Measurements from ENCODE around the gene KCNG2. TPM values are rescaled to one million over a fixed set of nuclear protein-coding genes. Genes with fewer than 3 reads are reported as not detected.
"Not testable (repeated sequence)": the region's sequence is repeated elsewhere in the genome, so short reads cannot be mapped to it uniquely, and the experiment has no call there.

KCNG2 gene
- polyA plus RNA-seq, 4 donors: 0.11 to 0.55 (median 0.35) TPM

GRCh38 chr18:79866889-79867574 is 69.3 kb downstream of the KCNG2 start:
- DNase-seq (ENCODE audit: low read depth in 4 of 4, low spot score in 2 of 4): no peak

- no peak for DNase-seq (ENCODE audit: low read depth in 4 of 4, low spot score in 2 of 4)
These were observed 69.9 kb downstream of the KCNG2 start for GRCh38 chr18:79867666-79868065.

GRCh38 chr18:79868168-79868784 is 70.5 kb downstream of the KCNG2 start:
- DNase-seq (ENCODE audit: low read depth in 4 of 4, low spot score in 2 of 4): no peak

- no peak for DNase-seq (ENCODE audit: low read depth in 4 of 4, low spot score in 2 of 4)
These were observed 71.2 kb downstream of the KCNG2 start for GRCh38 chr18:79868811-79869541.

- DNase-seq (ENCODE audit: low read depth in 4 of 4, low spot score in 2 of 4): no peak
These were observed 72.0 kb downstream of the KCNG2 start for GRCh38 chr18:79869591-79870300.

- DNase-seq (ENCODE audit: low read depth in 4 of 4, low spot score in 2 of 4): no peak
These were observed 72.7 kb downstream of the KCNG2 start for GRCh38 chr18:79870301-79871025.

- no peak for DNase-seq (ENCODE audit: low read depth in 4 of 4, low spot score in 2 of 4)
These were observed 73.3 kb downstream of the KCNG2 start for GRCh38 chr18:79871026-79871390.

GRCh38 chr18:79871481-79872091 is 73.8 kb downstream of the KCNG2 start:
- DNase-seq (ENCODE audit: low read depth in 4 of 4, low spot score in 2 of 4): no peak

- no peak for DNase-seq (ENCODE audit: low read depth in 4 of 4, low spot score in 2 of 4)
These were observed 75.0 kb downstream of the KCNG2 start for GRCh38 chr18:79872527-79873444.

GRCh38 chr18:79873449-79874110 is 75.8 kb downstream of the KCNG2 start:
- no peak for DNase-seq (ENCODE audit: low read depth in 4 of 4, low spot score in 2 of 4)

GRCh38 chr18:79874553-79875530 is 77.1 kb downstream of the KCNG2 start:
- DNase-seq (ENCODE audit: low read depth in 4 of 4, low spot score in 2 of 4): no peak

GRCh38 chr18:79875531-79875919 is 77.8 kb downstream of the KCNG2 start:
- DNase-seq (ENCODE audit: low read depth in 4 of 4, low spot score in 2 of 4): no peak

- no peak for DNase-seq (ENCODE audit: low read depth in 4 of 4, low spot score in 2 of 4)
These were observed 78.3 kb downstream of the KCNG2 start for GRCh38 chr18:79875931-79876461.

GRCh38 chr18:79876497-79876896 is 78.8 kb downstream of the KCNG2 start:
- DNase-seq (ENCODE audit: low read depth in 4 of 4, low spot score in 2 of 4): no peak

GRCh38 chr18:79877163-79878091 is 79.7 kb downstream of the KCNG2 start:
- no peak for DNase-seq (ENCODE audit: low read depth in 4 of 4, low spot score in 2 of 4)

GRCh38 chr18:79878246-79878645 is 80.5 kb downstream of the KCNG2 start:
- not testable (repeated sequence) for DNase-seq (ENCODE audit: low read depth in 4 of 4, low spot score in 2 of 4)

All from left renal cortex interstitium (tissue), 4 donors.